ENCODE measurements around the gene COL5A1. TPM values are rescaled to one million over a fixed set of nuclear protein-coding genes. Genes with fewer than 3 reads are reported as not detected.

Gene COL5A1
- polyA plus RNA-seq, 3 donors: 87.5 to 116 (median 111) TPM

DNA sequence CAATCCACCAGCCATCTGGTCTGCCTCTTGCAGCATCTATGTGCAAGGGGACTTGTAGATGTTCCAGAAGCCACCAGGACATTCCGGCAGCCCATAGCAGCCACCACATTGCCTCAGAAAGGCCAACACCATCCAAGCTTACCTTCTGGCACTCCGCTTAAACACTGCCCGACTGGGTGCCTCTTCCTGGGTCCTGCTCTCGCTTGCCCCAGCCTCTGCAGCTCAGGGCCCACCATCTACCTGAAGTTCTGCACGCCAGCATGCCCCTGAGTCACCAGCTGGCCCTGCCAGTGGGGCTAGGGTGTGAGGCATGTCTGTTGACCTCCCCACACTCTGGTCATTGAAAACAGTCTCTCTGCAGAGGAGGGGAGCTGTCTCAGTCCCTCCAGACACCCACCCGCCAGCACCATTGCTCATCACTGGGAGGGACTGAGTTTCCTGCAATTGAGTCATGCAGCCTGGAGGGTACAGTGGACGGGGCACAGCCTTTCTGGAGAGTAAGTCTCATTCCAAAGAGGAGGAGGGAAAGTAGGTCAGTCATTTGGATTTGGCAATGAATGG, 16.9 kb upstream of the COL5A1 start:
- no peak for DNase-seq

DNA sequence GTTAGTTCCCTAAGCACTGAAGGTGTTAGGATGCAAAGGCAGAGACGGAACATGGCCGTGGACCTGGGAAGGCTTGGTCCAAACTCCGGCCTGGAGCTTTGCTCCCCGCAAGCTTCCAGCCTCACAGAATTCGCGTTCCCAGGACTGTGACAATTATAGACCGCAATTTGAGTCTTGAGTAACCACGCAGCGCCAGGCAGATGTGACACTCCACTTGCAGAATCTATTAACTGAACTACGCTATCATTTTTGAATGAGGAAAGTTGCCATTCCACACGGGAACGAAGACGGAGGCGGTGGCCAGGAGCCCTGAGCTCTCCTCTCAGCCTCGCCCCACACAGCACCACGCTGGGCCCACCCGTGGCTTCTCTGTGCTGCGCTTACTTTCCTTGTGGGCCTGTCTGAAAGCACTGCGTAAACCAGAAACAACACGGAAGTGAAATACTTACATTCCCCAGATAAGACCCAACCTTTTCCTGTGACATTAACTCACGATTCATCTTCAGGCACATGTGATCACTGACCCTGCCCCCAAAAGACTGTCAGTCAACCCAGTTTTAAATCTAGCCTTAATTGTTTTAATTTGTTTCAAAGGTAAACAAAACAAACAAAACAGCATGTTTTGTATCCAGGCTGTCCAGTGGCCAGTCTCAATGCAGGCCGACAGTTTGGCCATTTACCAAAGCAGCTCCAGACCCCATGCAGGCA, 16.1 kb upstream of the COL5A1 start:
- no peak for DNase-seq

DNA sequence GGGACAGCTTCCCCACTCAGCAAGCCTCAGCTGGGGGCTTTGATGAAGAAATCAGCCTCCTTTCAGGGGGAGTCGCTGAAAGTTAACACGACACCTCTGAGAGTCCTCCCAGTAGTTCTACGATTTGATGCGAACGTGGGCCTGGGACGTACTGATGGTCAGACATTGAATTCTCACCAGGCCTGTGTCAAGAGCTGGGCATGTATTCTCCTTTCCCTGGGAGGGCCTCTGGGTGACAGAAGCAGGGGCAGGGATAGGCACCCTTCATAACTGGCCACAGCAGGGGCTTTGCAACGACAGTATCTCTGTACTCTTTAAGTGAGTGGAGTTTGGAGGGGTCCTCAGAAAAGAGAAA, 15.6 kb upstream of the COL5A1 start:
- no peak for DNase-seq

DNA sequence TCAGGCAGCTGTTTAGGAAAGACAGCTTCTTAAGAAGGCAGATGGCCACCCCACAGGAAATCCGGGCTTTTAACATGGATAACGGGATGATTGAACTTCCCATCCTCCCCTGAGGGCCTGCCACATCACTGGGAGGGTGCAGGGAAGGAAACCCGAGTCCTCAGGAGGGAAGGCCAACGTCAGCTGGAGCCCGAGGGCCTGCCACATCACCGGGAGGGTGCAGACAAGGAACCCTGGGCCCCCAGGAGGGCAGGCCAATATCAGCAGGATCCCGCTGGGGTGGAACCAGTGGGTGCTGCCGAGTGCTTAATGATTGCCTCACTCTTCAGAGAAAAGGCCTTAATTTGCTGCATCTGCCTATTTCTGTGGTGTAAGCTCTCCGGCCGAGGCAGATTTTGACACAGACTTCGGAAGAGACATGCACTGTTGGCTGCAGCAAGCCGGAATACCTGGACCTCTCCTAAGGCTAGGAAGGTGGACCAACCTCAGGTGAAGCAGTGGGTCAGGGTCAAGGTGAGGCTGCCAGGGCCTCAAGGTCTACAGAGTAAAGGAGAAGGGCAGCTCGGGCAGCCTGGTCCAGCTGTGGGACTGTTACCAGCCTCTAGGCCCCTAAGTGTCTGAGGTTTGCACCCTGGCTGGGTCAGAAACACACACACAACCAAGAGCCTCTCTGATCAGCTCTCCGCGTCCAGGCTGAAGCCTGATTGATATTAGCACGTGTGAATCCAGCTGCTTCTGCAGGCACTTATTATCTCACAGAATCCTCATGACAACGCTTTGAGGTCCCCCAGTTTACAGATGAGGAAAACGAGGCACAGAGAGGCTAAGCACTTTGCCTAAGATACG, 14.8 kb upstream of the COL5A1 start:
- DNase-seq: no peak

DNA sequence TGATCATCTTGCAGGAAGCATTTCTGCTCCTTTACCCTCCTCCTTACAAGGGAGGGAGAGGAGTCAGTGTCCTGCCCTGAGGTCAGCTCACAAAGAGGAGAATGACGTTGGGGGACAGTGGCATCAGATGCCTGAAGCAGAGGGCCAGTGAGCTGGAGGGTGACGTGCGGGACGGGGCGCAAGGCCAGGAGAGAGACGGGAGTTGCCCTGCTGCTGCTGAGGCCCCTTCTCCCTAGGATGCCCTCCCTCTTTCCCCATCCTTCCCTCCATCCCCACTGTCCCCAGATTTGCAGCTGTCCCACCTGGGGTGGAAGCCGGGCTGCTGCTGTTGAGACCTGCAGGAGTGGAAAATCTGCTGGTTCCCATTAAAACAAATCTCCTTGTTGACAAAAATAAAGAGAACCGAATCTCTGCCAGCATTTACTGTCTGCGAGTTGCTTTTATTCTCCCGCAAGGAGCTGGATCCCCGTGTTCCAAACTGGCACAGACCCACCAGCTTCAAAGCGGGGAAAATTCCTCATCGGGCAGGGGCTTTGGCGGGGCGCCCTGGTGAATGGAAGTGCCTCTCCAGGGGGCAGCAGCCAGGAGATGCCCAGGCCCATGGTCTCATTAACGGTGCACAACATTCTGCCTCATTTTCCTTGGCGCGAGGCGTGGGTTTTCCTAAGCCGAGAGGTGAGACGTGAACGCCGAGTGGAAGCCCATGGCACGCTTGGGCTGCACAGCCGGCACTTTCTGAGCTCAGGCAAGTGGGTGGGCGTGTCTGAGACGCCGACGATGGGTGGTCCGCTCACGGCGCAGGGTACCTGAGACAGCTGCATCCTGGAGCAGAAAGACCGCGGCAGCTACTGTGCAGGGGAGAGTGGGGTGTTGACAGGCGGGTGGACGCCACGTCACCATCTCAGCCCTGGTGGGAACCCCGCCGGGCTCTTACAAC, 13.9 kb upstream of the COL5A1 start:
- no peak for DNase-seq

DNA sequence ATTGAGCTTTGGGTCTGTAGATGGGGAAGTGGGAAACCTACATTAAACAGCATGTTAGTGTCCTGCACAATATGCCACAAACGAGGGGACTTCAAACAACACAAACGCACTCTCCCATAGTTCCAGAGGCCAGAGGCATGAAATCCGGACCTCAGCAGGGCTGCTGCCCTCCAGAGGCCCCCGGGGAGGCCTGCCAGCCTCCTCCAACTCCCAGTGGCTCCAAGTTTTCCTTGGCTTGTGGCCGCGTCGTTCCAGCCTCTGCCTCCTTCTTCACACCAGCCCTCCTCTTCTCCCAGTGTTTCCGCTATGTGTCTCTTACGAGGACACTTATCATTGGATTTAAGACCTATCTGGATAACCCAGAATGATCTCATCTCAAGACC, 13.3 kb upstream of the COL5A1 start:
- no peak for DNase-seq

DNA sequence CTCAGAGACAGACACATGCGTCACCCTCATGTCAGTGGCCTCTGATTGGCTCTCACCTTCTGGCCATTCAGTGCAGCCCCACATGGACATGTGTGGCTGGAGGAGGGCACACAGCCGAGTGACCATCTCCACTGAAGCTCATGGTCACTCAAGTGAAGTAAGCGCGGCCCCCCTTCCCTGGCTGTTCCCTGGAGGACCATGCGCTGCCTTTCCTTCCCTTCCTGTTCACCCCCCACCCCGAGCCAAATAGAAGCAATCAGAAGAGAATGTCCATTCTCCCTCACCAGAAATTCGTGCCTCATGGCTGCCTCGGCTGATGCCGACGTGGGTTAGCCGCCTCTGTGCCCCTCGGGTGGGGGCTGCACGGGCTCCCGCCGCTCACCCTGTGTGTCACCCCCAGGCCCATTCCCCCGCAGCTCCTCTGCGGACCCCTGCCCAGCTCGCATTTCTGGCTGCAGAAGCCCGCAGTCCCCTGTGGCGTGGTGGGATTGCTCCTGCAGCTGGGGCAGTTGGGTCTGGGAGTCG, 12.5 kb upstream of the COL5A1 start:
- DNase-seq: no peak

DNA sequence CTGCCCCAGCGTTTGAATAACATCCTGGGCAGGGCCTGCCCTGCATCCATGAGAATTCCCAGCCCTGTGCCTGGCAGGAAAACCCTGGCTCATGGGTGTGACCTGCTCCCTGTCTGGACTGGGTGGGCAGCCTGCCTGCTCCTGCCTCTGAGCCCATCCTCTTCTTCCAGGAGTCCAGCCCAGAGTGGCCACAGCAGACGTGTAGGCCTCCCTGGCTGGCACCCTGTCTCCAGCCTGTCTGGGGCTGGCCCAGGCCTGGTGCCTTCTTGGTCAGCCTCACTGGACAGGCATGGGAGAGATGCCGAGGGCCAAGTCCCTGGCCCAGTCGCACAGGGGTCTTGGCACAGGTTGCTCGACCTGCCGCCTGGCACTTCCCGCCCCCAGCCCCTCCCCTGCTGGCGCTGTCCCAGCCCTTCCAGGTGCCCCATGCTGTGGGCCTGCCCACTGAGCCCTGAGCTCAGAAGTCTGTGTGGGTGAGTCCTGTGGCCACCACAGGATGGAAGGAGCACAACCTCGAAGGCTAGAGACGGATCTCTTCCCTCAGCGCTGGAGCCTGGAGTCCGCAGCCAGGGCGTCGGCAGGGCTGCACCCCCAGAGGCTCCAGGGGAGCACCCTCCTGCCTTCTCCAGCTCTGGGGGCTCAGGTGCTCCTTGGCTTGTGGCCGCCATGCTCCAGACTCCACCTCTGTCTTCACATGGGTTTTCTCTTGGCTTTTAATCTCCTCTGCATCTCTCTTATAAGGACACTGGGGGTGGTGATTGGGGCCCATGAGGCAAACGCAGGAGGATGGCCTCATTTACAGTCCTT, 11.8 kb upstream of the COL5A1 start:
- DNase-seq: no peak

DNA sequence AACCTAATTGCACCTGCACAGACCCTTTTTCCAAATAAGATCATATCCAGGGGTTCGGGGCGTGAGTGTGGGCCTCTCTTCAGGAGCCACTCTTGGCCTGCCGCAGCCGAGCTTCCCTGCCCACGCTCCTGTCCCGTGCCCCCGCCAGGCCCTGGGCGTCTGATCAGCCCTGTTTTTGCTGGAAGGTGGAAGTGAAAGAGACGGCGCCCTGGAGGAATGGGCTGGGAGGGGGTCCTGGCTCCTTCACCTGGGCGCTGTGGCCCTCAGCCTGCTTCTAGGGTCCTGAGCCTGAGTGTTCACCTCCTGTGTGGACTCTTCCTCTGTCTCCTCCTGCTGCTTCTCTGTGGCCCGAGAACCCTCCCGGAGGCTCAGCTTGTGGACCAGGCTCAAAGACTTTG, 11.2 kb upstream of the COL5A1 start:
- DNase-seq: no peak

DNA sequence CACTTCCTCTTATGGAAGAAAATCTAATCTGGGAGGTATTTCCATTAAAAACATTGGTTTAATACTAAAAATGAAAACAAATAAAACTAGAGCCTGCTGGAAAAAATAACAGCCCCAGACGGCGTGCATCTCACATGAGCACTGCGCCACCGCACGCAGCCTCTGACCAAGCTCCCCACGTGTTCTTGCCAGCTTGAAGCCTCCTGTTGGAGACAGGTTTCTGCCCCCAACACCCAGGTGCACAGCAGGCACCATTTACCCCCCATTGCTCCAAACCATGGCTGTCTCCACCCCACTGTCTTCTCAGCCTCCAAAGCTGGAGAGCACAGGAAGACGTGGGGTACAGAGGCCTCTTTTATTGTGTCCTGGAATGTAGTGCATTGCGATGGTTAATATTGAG, 10.7 kb upstream of the COL5A1 start:
- DNase-seq: no peak

DNA sequence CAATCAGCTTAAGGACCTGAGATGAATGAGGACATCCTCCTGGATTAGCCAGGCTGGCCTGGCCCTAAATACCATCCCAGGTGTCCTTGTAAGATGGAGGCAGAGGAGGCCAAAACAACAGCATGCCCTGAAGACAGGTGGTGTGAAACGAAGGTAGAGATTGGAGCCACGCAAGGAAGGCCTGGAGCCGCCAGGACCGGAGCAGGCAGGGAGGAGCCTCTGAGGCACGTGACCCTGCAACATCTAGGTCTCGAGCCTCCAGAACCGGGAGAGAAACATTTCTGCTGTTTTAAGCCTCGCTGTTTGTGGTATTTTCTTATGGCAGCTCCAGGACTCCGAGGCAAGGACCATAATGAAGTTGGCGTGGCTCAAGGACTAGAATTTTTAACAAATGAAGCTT, 9.7 kb upstream of the COL5A1 start:
- no peak for DNase-seq

DNA sequence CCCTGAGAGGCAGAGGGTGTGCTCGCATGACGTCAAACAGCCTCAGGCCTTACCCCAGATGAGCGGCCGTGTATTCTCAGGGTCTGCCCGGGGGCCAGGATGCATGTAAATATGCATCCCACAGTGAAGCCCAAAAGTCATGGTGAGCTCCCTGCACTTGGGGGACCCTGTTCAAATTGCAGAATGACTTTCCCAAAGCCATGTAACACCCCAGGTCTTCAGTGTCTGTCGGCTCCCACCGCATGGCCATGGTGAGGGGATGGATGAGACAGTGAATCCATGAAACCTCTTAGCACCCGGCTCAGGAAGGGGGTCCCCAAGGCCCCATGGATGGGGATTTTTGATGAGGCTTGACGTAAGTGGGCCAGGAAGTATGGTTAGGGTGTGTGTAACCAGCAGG, 9.3 kb upstream of the COL5A1 start:
- no peak for DNase-seq

DNA sequence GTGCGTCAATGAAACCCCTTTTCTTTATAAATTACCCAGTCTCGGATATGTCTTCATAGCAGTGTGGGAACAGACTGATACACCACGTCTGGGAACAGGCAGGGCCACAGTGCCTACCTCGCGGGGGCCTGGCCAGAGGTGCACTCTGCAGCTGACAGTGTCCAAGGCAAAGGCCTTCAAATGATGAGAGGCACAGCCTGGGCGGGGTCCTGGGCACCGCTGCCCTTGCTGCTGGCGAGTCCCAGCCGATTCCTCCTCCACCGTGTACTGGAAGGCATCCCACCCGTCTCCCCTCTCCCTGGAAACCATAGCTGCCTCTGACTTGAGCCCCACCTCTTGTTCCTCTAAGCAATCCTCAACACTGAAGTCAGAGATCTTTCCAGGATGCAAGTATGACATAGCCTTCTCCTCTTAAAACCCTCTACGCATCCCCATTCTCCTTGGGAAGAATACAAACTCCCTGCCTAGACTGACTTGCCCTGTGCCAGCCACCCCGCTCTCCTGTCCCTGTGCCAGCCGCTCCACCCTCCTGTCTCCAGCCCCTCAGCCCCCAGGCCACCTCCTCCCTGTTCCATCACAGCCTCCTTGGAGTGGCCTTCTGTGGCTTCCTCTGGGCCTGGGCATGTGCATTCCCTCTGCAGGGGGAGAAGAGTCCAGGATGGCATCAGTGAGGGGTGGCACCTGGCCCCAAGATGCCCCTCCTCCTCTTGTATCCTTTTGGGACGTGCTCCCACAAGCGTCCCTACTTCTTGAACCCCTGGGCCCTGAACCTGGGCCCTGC, 8.1 kb upstream of the COL5A1 start:
- DNase-seq: no peak

DNA sequence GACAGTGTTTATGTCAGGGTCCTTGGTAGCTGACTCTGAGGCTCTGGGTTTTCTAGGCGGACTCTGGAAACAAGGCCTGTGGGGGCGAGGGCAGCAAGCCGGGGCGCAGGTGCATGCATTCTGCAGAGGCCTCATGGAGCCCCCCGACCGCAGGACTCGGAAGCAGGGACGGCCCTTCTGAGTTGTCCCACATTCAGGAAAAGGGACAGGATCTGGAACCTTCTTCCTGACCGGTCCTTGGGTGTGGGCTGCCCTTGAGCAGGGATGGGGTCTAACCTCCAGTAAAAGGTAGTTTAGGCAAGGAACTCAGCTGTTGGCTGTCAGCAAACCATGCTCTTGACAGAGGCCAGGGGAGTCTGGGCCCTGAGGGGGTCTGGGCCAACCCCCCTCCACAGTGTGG, 7.4 kb upstream of the COL5A1 start:
- no peak for DNase-seq

DNA sequence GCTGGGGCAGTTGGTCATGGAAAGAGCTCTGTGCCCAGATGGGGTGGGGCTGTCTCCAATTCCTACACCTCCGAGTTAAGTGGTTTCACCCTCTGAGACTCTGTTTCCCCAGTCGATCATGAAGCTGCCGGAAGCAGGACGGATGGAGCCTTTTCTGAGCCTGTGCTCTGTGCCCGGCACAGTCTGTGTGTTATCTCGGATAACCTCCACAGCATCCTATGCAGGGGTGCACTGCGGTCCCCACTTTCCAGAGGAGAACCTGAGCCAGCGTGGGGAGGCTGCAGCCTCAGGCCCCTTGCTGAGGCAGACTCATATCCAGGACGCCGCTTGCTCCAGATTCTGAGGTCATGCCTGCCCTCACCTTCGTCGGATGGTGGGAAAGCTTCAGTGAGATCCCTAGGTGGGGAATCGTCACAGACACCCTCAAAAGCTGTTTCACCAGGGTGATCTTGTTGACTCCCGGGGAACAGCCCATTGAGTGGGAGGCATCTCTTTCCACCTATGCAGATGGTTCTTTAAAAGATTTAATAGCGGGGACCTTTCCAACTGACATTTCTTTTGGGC, 6.9 kb upstream of the COL5A1 start:
- no peak for DNase-seq

DNA sequence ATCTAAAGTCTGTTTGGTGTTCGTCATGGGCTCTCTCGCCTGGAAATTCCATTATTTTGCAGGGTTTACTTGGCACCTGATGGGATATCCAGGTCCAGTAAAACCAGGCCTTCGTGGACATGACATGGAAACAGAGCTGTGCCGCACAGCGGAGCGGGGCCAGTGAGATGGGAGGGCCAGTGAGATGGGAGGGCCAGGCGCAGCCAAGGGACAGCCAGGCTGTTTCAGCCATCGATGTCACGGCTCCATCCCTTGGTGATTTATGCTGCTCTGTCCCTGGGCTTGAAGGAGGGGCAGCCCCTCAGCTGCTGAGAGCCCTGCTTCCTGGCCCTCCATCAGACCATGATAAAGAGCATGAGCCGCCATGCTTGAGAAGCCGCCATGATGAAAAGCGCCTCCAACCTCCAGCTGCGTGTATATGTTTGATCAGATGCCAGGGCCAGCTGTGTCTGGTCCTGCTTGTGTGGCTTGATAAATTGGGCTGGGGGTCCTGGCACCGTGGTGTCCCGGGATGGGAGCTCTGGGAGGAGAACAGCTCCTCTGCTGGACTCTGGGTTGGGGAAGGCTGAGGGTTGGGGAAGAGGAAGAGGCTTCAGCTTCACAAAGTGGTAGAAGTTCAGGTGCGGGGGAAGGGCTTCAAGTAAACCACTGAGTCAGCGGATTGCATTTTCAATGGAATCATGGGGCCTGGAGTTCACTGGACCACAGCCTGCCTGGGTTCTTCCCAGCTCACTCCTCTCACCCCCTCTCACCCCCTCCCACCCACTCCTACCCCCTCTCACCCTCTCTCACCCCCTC, 6.1 kb upstream of the COL5A1 start:
- DNase-seq: no peak

DNA sequence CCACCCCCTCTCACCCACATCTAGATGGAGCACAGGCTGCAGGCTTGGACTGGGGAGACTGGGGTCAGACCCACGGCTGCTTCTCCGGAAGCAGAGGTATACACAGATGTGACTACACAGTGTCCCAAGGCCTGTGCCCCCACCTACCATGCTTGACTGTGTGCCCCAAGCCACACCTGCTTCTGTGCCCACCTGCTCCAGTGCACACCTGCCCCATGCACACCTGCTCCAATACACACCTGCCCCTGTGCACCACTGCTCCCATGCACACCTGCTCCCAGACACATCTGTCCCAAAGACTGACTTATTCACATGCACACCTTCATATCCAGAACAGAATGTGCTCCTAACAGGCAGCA, 5.5 kb upstream of the COL5A1 start:
- DNase-seq: no peak

DNA sequence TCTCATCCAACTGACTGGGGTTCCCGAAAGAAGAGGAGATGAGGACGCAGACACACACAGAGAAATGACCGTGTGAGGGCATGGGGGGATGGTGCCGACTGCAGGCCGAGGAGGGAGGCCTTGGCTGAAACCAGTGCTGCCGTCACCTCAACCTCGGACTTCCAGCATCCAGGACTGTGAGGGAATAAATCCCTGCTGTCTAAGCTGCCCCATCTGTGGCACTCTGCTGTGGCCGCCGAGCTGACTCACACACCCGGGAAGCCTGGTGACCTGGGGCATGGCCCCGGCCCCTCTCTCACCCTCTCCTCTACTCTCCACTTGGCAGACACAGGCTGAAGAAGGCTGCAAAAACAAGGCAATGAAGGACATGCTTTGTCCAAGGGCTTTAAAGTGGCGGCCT, 4.4 kb upstream of the COL5A1 start:
- DNase-seq: no peak

Measured in renal pelvis (tissue), 4 donors.